ENCODE data around the gene CRACR2A.

GRCh38 chr12:3631272-3631637, 121.7 kb downstream of the CRACR2A start:
- TF ChIP-seq POLR2AphosphoS5 (IDR thresholded peaks at IDR 0.05; ENCODE audit: low read depth, low read length) = no peak
- no peak for TF ChIP-seq CTCF (IDR thresholded peaks at IDR 0.05)
- TF ChIP-seq TCF7L2 (IDR thresholded peaks at IDR 0.05; ENCODE audit: low read depth, low read length) = no peak
- no peak for TF ChIP-seq REST (IDR thresholded peaks at IDR 0.05; ENCODE audit: insufficient read depth in 1 of 2, low read depth in 2 of 2, low read length in 1 of 2)
- no peak for TF ChIP-seq SIN3A (IDR thresholded peaks at IDR 0.05; ENCODE audit: borderline replicate concordance, insufficient read depth, low read depth, low read length)

Measured in Panc1 (cell line).